Measurements from ENCODE around the gene SLC37A1. TPM values are rescaled to one million over a fixed set of nuclear protein-coding genes. Genes with fewer than 3 reads are reported as not detected.

Gene SLC37A1
- total RNA-seq, 2 experiments from 2014 or later, result 12.7 to 13.3 TPM

DNA sequence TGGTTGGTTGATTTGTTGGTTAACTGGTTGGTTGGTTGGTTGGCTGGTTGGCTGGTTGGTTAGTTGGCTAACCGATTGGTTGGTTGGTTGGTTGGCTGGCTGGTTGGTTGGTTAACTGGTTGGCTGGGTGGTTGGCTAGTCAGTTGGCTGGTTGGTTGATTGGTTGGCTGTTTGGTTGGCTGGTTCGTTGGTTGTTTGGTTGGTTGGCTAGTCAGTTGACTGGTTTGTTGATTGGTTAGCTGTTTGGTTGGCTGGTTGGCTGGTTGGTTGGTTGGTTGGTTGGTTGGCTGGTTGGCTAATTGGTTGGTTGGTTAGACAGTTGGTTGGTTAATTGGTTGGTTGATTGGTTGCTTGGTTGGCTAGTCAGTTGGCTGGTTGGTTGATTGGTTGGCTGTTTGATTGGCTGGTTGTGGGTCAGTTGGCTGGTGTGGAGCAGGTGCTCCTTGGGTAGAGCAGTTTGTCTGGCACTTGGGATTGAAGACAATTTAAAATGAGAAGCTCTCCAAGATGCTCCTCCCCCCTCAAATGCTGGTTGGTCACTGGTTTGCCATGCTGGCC is 24.6 kb upstream of the SLC37A1 start:
- peaks cover 3% of the 10 kb centered on the region for H3K4me1 Mint-ChIP-seq
- H3K27ac Mint-ChIP-seq, result no peak overlapping the region
- POLR2A ChIA-PET, result no interaction called here
- CTCF ChIA-PET, result no interaction called here
- H3K36me3 Mint-ChIP-seq (ENCODE audit: low read depth), result peaks cover 4% of the 10 kb centered on the region
- H3K27me3 Mint-ChIP-seq, result peaks cover 56% of the 10 kb centered on the region
- no peak overlapping the region for H3K4me3 Mint-ChIP-seq
- no peak for DNase-seq
- H3K9me3 Mint-ChIP-seq, result peaks cover 2% of the 10 kb centered on the region

DNA sequence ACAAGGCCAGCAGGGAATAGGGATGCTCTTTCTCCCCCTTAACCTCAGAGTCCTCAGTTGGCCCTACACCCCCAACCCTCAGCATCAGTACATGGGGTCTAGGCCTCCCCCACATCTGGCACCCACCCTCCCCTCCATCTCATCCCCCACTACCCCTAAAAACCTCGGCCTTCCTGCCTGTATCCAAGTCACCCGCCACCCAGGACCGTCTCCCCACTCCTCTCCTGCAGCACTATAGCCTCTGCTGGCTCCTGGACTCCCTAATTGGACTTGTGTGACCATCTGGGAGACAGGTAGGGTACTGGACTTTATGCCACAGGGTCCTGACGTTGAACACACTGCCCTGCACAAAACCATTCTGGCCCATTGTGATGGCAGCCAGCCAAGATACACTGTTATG is 23.7 kb upstream of the SLC37A1 start:
- H3K9me3 Mint-ChIP-seq, result peaks cover 2% of the 10 kb centered on the region
- CTCF ChIA-PET, result no interaction called here
- peaks cover 54% of the 10 kb centered on the region for H3K27me3 Mint-ChIP-seq
- no peak for DNase-seq
- H3K36me3 Mint-ChIP-seq (ENCODE audit: low read depth), result peaks cover 4% of the 10 kb centered on the region
- POLR2A ChIA-PET, result no interaction called here
- H3K4me1 Mint-ChIP-seq, result peaks cover 3% of the 10 kb centered on the region
- H3K27ac Mint-ChIP-seq, result no peak overlapping the region
- H3K4me3 Mint-ChIP-seq, result no peak overlapping the region

DNA sequence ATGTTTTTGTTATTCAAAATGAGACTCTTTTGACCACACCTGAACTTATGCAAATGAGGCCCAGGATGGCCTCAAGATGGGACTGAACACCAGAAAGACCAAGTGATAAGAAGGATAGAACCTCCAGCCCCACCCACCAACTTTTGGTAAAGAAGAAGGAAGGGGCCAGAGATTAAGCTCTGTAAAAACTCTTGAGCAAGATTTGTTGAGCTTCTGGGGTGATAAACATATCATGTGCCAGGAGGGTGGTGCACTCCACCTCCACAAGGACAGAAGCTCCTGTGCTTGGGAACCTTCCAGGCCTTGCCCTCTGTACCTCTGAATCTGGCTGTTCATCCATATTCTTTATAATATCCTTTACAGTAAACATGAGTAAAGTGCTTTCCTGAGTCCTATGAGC is 22.9 kb upstream of the SLC37A1 start:
- ChIA-PET CTCF (no interaction called here), POLR2A (no interaction called here)
- H3K27ac Mint-ChIP-seq, result no peak overlapping the region
- no peak for DNase-seq
- H3K4me1 Mint-ChIP-seq, result peaks cover 7% of the 10 kb centered on the region
- H3K36me3 Mint-ChIP-seq (ENCODE audit: low read depth), result peaks cover 4% of the 10 kb centered on the region
- H3K27me3 Mint-ChIP-seq, result peaks cover 56% of the 10 kb centered on the region
- H3K9me3 Mint-ChIP-seq, result peaks cover 2% of the 10 kb centered on the region
- H3K4me3 Mint-ChIP-seq, result no peak overlapping the region

DNA sequence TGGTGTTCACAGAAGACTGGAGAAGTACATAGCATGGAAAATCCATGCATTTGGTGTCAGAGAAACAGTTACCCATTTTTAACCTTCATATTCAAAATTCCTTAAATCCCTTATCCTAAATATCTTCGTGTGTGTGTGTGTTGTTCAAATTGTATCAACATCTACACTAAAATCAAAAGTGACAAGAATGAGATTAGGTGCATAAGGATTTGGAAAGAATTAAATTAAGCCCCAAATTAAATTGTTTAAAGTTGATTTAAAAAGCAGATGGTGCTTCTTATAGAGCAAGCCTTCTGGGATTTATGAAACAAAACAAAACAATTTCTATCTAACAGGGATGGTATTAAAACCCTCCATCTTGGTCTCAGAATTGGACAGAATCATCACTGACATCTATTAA is 22.3 kb upstream of the SLC37A1 start:
- ChIA-PET POLR2A (no interaction called here), CTCF (no interaction called here)
- no peak for DNase-seq
- no peak overlapping the region for H3K4me3 Mint-ChIP-seq
- peaks cover 4% of the 10 kb centered on the region for H3K36me3 Mint-ChIP-seq (ENCODE audit: low read depth)
- no peak overlapping the region for H3K27ac Mint-ChIP-seq
- peaks cover 55% of the 10 kb centered on the region for H3K27me3 Mint-ChIP-seq
- peaks cover 2% of the 10 kb centered on the region for H3K9me3 Mint-ChIP-seq
- peaks cover 12% of the 10 kb centered on the region for H3K4me1 Mint-ChIP-seq

- H3K4me3 Mint-ChIP-seq, result no peak overlapping the region
- peaks cover 19% of the 10 kb centered on the region for H3K4me1 Mint-ChIP-seq
- H3K27me3 Mint-ChIP-seq, result peaks cover 46% of the 10 kb centered on the region
- ChIA-PET POLR2A (interaction anchor here (0.9 kb wide), 1 partner anchor 93 kb away, joined by 3 read pairs; no protein-coding TSS in a partner anchor), CTCF (no interaction called here)
- H3K36me3 Mint-ChIP-seq (ENCODE audit: low read depth), result peaks cover 4% of the 10 kb centered on the region
- H3K9me3 Mint-ChIP-seq, result peaks cover 2% of the 10 kb centered on the region
- DNase-seq, result no peak
- no peak overlapping the region for H3K27ac Mint-ChIP-seq
Measured at GRCh38 chr21:42492201-42492600, 21.5 kb upstream of the SLC37A1 start.

GRCh38 chr21:42493109-42494060 is 20.3 kb upstream of the SLC37A1 start:
- peaks cover 1% of the 10 kb centered on the region for H3K9me3 Mint-ChIP-seq
- H3K4me3 Mint-ChIP-seq, result no peak overlapping the region
- ChIA-PET POLR2A (interaction anchor here (0.9 kb wide), 1 partner anchor 95 kb away, joined by 3 read pairs; no protein-coding TSS in a partner anchor), CTCF (no interaction called here)
- peaks cover under 1% of the 10 kb centered on the region for H3K36me3 Mint-ChIP-seq (ENCODE audit: low read depth)
- H3K27me3 Mint-ChIP-seq, result peaks cover 40% of the 10 kb centered on the region
- no peak for DNase-seq
- no peak overlapping the region for H3K27ac Mint-ChIP-seq
- H3K4me1 Mint-ChIP-seq, result peaks cover 19% of the 10 kb centered on the region

- H3K4me1 Mint-ChIP-seq, result peaks cover 19% of the 10 kb centered on the region
- peak overlapping the region; percentile 76 for H3K4me3 Mint-ChIP-seq
- CTCF ChIA-PET, result no interaction called here
- H3K27ac Mint-ChIP-seq, result no peak overlapping the region
- H3K27me3 Mint-ChIP-seq, result peaks cover 30% of the 10 kb centered on the region
- H3K9me3 Mint-ChIP-seq, result no peaks in the 10 kb centered on the region
- POLR2A ChIA-PET, result no interaction called here
- DNase-seq, result no peak
- no peaks in the 10 kb centered on the region for H3K36me3 Mint-ChIP-seq (ENCODE audit: low read depth)
Measured at GRCh38 chr21:42495027-42495426, 18.6 kb upstream of the SLC37A1 start.

GRCh38 chr21:42495765-42496119 is 17.9 kb upstream of the SLC37A1 start:
- no peak overlapping the region for H3K27ac Mint-ChIP-seq
- H3K36me3 Mint-ChIP-seq (ENCODE audit: low read depth), result no peaks in the 10 kb centered on the region
- H3K4me1 Mint-ChIP-seq, result peaks cover 19% of the 10 kb centered on the region
- H3K4me3 Mint-ChIP-seq, result peak overlapping the region; percentile 76
- ChIA-PET CTCF (interaction anchor here (0.7 kb wide), 1 partner anchor 29 kb away, joined by 3 read pairs; no protein-coding TSS in a partner anchor), POLR2A (interaction anchor here (1.0 kb wide), 1 partner anchor 383 kb away, joined by 3 read pairs; no protein-coding TSS in a partner anchor)
- no peak for DNase-seq
- no peaks in the 10 kb centered on the region for H3K9me3 Mint-ChIP-seq
- peaks cover 33% of the 10 kb centered on the region for H3K27me3 Mint-ChIP-seq

DNA sequence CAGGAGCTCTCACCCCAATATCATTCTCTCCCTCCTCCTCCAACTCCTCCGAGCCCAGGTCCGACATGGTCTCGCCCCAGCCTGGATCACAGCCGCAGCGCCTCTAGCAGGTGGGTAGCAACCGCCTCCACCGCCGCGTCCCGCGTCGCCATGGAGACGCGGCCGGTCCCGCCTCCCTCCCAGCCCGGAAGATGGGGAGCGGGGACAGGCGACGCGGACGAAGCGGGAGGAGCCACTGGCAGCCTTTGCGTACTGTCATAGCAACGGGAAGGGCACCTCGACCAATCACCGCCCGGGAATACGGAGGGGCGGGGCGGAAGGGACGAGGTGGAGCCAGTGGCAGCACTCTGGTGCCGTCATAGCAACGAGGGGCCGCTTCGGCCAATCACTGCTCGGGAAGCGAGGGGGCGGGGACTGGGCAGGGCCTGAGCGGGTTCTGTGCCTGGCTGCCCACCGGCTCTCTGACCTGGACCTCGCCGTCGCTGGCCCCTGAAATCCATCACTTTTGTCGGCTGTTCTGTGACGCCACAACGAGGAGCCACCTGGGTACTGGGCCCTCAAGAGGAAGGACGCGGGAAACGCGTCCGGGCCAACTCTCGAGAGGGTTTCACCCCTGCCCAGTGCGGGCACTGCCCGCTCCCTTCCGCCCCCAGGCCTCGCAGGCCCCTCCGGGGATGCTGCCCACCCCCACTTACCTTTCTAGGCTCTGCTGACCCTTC is 17.4 kb upstream of the SLC37A1 start, which contains the start of gene RSPH1:
Gene RSPH1, minus strand, starts transcription at position 105 of the 719 bp plus-strand sequence. Its CDS starts 38 bp downstream, at position 67.
- Mint-ChIP-seq H3K4me3 (peak within 1 kb of the TSS; percentile 76), H3K4me1 (peaks cover 19% of the 10 kb centered on the region), H3K9me3 (no peaks in the 10 kb centered on the region), H3K36me3 (ENCODE audit: low read depth) (no peaks in the 10 kb centered on the region), H3K27ac (peak within 1 kb of the TSS; percentile 16), H3K27me3 (peaks cover 35% of the 10 kb centered on the region)
- ChIA-PET POLR2A (interaction anchor here (1.0 to 1.7 kb wide), 2 partner anchors 16 to 382 kb away, joined by 3 to 4 read pairs; no protein-coding TSS in a partner anchor), CTCF (interaction anchor here (0.7 kb wide), 1 partner anchor 29 kb away, joined by 3 read pairs; no protein-coding TSS in a partner anchor)
- peak; percentile 100 for DNase-seq

DNA sequence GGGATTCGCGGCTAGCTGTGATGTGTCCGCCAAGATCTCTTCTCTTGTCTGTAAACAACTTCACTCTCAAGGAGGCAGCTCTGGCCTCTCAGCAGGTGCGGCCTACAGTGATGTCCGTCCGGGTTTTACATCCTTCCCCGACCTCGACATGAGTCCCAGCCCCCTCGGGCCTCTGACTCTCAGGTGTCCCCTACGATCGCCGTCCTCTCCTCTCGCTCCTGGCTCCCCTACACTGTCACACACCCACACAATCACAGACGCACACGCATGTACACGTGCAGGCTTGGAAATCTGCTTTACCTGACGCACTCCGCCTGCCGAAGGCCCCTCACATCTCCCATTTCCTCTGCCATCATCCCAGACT is 16.8 kb upstream of the SLC37A1 start:
- Mint-ChIP-seq H3K9me3 (no peaks in the 10 kb centered on the region), H3K4me1 (peaks cover 19% of the 10 kb centered on the region), H3K4me3 (peak overlapping the region; percentile 76), H3K27me3 (peaks cover 32% of the 10 kb centered on the region), H3K27ac (peak overlapping the region; percentile 16), H3K36me3 (ENCODE audit: low read depth) (no peaks in the 10 kb centered on the region)
- CTCF ChIA-PET, result interaction anchor here (0.6 kb wide), 1 partner anchor 187 kb away, joined by 3 read pairs; no protein-coding TSS in a partner anchor
- no peak for DNase-seq
- POLR2A ChIA-PET, result interaction anchor here (1.7 kb wide), 1 partner anchor 16 kb away, joined by 4 read pairs; no protein-coding TSS in a partner anchor

- H3K4me3 Mint-ChIP-seq, result no peak overlapping the region
Measured at GRCh38 chr21:42498012-42498411, 15.6 kb upstream of the SLC37A1 start.

DNA sequence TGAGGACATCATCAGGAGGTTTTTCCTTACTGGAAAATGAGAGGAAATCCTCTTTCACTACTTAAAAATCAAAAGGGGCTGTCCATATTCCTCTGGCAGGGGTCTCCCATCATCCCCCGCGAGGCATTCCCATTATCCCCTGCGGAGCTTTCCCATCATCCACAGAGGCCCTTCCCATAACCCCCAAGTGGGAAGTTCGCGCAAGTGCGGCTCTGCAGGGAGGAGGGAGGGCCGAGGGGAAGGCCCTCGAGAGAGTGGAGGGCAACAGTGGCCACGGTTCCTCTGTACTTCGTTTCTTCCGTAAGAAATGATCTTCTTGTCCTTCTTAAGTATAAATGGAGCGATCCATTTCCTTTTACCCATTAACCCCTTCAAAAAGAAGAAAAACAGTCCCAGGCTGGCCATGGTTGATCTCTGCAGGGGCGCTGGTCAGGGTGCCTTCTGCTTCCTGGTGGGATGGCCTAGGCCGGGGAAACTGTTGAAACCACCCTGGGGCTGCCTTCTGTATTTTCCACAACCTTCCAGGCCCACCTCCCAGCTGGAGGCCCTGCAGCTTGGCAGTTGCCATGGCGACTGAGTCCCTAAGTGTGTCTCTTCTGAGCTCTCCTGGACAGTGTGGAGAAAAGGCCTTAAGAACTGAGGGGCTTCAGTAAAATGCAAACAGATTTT is 14.1 kb upstream of the SLC37A1 start:
- no peaks in the 10 kb centered on the region for H3K9me3 Mint-ChIP-seq
- H3K4me3 Mint-ChIP-seq, result no peak overlapping the region
- H3K27me3 Mint-ChIP-seq, result peaks cover 24% of the 10 kb centered on the region
- CTCF ChIA-PET, result no interaction called here
- H3K27ac Mint-ChIP-seq, result no peak overlapping the region
- peaks cover 24% of the 10 kb centered on the region for H3K4me1 Mint-ChIP-seq
- POLR2A ChIA-PET, result no interaction called here
- H3K36me3 Mint-ChIP-seq (ENCODE audit: low read depth), result no peaks in the 10 kb centered on the region
- DNase-seq, result peak; percentile 14

More at GRCh38 chr21:42498012-42498411, 15.6 kb upstream of the SLC37A1 start:
- no peaks in the 10 kb centered on the region for H3K9me3 Mint-ChIP-seq
- H3K4me1 Mint-ChIP-seq, result peaks cover 16% of the 10 kb centered on the region
- POLR2A ChIA-PET, result interaction anchor here (1.7 kb wide), 1 partner anchor 14 kb away, joined by 4 read pairs; no protein-coding TSS in a partner anchor
- H3K36me3 Mint-ChIP-seq (ENCODE audit: low read depth), result no peaks in the 10 kb centered on the region
- CTCF ChIA-PET, result no interaction called here
- no peak for DNase-seq
- H3K27me3 Mint-ChIP-seq, result peaks cover 26% of the 10 kb centered on the region
- no peak overlapping the region for H3K27ac Mint-ChIP-seq
